GM12873 (cell line): ENCODE results near the gene PFN3.
A peak's percentile ranks its signal among the peaks of the same experiment; 100 is the strongest.

Source experiments
- TF ChIP-seq, protein P1 (sequence below): IDR thresholded peaks from 2 replicates; pipeline ENCODE4 v1.5.1; 2012; ENCODE audit warnings: low read depth, mild to moderate bottlenecking, moderate library complexity, low read length, control low read depth; ENCODE audit not compliant: insufficient read depth; ENCODE audit errors: missing control alignments

PFN3 gene

DNA sequence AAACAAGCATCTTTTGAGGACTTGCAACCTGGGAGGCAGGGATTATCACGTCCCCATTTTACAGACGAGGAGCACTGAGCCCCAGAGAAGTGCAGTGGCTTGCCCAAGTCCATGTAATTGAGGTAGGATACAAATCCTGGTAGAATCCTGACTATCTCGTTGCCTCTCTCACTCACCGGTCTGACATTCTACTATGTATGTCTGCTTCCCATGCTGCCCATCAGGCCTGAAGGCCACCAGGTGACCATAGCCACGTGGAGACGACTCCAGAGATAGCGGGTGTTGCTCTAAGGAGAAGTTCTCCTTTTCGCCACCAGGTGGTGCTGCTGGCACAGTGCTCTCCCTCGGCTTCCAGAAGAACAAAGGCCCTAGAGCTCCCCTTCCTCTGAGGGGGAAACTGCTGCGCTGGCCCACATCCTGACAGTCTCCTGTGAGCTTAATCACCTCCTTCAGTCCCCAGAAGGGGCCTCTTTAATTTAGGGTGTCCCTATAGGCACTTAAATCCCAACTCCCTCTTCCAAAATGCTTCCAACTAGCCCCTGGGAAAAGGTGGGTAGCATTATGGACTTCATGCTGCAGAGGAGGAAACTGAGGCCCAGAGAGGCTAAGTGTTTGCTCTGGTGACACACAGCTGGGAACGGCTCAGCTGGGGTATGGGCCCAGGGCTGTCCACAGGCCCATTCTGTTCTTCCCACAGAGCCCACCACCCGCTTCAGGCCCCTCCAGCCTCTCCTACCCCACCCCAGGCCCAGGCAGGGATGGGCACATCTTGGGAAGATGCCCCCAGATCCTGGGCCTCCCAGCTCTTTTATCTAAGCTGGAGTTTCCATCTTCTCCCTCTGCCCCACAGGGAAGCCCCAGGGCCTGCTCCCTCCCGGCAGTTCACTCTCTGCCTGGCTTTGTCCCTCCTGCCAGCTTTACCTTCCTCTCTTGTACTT, 9.8 kb downstream of the PFN3 start:
- TF ChIP-seq, protein P1, sequence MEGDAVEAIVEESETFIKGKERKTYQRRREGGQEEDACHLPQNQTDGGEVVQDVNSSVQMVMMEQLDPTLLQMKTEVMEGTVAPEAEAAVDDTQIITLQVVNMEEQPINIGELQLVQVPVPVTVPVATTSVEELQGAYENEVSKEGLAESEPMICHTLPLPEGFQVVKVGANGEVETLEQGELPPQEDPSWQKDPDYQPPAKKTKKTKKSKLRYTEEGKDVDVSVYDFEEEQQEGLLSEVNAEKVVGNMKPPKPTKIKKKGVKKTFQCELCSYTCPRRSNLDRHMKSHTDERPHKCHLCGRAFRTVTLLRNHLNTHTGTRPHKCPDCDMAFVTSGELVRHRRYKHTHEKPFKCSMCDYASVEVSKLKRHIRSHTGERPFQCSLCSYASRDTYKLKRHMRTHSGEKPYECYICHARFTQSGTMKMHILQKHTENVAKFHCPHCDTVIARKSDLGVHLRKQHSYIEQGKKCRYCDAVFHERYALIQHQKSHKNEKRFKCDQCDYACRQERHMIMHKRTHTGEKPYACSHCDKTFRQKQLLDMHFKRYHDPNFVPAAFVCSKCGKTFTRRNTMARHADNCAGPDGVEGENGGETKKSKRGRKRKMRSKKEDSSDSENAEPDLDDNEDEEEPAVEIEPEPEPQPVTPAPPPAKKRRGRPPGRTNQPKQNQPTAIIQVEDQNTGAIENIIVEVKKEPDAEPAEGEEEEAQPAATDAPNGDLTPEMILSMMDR, result peak; percentile 99

DNA sequence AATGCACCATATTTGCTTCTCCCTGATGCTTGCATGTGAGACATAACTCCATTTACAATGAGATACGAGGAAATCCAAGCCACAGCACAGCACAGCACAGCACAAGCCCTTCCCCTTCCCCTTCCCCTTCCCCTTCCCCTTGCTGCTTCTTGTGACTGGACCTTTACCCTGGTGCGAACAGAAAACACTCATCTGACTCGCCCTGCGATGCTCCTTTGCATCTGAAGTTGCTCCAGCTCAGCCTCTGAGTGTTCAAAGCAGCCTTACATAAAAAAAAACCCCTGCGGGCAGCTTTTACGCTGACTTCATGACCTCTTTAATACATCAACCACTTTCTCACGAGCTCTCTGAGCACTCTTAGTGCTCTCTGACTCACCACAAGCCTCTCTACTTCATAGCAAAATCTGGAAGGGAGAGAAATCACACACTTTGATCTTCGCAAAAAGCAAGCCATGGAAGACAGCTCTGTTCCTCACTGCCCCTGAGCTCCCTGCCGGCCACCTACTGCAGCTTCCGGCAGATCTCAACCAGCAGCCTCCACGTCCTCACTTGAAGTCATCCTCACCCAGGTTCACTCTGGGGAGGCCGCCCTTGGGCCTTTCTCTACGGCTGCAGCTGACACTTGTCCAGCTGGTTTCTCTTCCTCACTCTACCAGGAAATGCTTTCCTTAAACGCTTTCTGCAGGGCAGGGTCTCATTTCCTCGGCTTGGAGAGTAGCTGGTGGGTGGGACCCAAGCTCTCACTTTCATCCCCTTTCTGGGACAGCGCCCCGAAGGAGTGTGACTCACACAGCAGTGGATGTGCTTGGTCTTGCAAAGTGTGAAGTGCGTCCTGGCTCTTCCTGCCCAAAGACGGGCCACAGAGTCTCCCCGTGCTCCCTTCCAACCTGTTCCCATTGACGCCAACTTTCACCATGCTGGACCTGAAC, 11.0 kb downstream of the PFN3 start:
- TF ChIP-seq, protein P1, result no peak

DNA sequence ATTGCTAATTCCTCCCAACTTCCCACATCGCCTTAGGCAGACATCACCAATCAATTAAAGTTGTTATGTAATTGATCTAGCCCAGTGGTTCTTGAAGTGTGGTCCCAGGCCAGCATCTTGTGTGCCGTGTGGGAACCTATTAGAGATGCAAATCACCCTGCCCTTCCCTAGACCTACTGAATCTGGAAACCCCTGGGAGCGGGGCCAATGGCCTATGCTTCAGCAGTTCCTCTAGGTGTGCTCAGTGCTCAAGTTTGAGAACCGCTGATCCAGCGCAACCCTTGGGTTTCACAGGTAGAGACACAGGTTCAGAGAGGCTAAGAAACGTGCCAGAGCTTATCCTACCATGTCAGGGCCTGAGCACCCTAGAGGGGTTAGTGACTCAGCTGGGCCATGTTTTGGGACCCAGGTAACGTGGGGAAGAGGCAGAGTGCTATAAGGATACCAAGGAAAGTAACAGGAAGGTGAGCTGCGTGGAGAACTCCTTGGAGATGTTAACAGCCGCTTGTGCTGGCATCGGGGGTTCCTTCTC, 11.9 kb downstream of the PFN3 start:
- TF ChIP-seq, protein P1, result no peak

DNA sequence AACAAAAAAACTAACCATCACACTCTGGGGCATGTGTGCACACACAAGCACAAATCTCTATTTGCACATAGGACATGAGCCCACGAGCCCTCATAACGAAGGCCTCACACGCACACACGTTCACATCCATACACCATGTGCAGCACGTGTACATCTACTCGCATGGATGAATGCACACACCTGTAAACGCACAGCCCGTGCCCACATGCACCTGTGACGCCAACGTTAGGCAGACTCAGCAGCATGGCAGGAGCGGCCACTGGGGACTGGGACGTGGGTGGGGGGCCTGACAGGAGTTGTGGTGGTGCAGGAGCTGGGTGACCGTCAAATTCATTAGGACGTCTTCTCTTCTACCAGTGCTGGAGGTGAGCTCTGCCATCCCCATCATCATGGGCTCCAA, 13.1 kb downstream of the PFN3 start:
- TF ChIP-seq, protein P1, result no peak

DNA sequence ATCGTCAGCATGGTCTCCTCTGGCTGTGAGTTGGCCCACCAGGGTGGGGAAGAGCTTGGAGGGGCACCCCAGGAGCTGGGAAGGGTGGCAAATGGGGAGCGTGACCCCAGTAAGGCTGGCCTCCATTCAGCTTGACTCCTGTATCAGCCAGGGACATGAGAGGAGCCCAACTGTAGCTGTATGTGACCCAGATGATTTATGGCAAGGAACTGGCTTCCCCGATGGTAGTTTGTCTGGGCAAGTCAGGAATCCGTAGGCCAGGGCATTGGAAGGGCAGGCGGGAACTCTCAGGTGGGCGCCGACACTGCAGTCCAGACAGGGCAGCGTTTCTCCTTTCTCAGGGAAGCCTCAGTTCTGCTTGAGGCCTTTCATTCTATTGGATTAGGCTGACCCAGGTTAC, 13.9 kb downstream of the PFN3 start:
- TF ChIP-seq, protein P1, result no peak

DNA sequence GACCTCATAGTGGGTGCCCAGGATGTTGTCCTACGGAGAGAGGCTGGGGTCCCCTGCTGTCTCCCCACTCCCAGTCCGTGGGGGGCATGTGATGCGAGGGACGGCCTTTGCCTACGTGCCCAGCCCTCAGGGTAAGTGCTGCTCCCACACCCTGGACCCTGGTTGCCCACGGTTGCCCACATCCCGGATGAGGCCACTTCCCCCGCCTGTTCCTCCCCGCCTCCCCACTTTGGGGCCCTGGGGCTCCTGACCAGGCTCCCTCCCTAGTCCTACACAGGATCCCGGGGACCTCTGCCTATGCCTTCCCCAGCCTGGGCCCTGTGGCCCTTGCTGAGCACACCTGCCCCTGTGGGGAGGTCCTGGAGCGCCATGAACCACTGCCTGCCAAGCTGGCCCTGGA, 14.7 kb downstream of the PFN3 start:
- TF ChIP-seq, protein P1, result no peak

DNA sequence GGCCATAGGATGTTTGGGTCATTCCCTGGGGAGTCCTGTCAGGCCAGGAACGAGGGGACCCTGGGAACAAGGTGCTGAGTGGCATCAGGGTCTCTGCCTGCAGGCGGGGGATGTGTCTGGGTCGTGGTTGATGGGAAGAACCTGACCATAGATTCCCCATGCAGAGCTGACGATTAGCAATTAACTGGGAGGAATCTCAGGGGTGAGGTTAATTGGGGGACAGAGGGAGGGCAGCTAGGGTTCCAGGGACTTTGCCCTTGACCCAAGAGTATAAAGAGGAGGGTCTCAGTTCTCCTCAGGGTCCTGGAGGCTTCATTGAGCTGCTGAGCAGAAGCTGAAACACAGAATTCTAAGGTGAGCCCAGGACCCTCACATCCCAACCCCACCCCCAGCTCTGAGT, 16.3 kb downstream of the PFN3 start, which contains the start of gene SLC34A1:
TSS of gene SLC34A1 (plus strand) at position 301 of the 400 bp plus-strand sequence. CDS start 1,308 bp downstream, outside the sequence.
- TF ChIP-seq, protein P1, result no peak
